MM.1S (cell line): ENCODE data around the gene C1orf198.

Source experiments
- DNase-seq: peaks from one replicate; pipeline ENCODE4 v3.0.0-alpha.2; 2015
- H2AFZ ChIP-seq: fragments of 300-600 bp; sonication (generic); 2 replicates; pipeline ENCODE4 v1.6.0; 2016; ENCODE audit warnings: antibody characterized with exemption, low read length
- H3F3A ChIP-seq: fragments of 300-600 bp; sonication (generic); 2 replicates; pipeline ENCODE4 v1.6.1; 2016; ENCODE audit warnings: mild to moderate bottlenecking, antibody characterized with exemption, low read length, moderate library complexity, mixed read lengths; ENCODE audit not compliant: insufficient read depth
- H3K27ac ChIP-seq: fragments of 300-600 bp; sonication (generic); 2 replicates; pipeline ENCODE4 v1.5.1; 2016; ENCODE audit warnings: mild to moderate bottlenecking, low read length
- H3K27me3 ChIP-seq: fragments of 300-600 bp; sonication (generic); replicated peaks from 2 replicates; pipeline ENCODE4 v1.6.0; 2016; ENCODE audit warnings: low read length; ENCODE audit not compliant: insufficient read depth
- H3K36me3 ChIP-seq: fragments of 300-600 bp; sonication (generic); replicated peaks from 2 replicates; pipeline ENCODE4 v1.6.1; 2016; ENCODE audit warnings: mild to moderate bottlenecking, low read length, mixed read lengths; ENCODE audit not compliant: insufficient read depth
- H3K4me1 ChIP-seq: fragments of 300-600 bp; sonication (generic); 2 replicates; pipeline ENCODE4 v1.6.1; 2016; ENCODE audit warnings: low read length, mixed read lengths
- H3K4me2 ChIP-seq: fragments of 300-600 bp; sonication (generic); 2 replicates; pipeline ENCODE4 v1.6.0; 2016; ENCODE audit warnings: low read depth, low read length
- H3K4me3 ChIP-seq: fragments of 300-600 bp; sonication (generic); 2 replicates; pipeline ENCODE4 v1.5.1; 2016; ENCODE audit warnings: low read length, mixed read lengths
- H3K79me2 ChIP-seq: fragments of 300-600 bp; sonication (generic); 2 replicates; pipeline ENCODE4 v1.6.1; 2016; ENCODE audit warnings: mixed run types, low read length, mixed read lengths
- H3K9ac ChIP-seq: fragments of 300-600 bp; sonication (generic); 2 replicates; pipeline ENCODE4 v1.6.1; 2016; ENCODE audit warnings: low read length, mixed read lengths
- H3K9me2 ChIP-seq: fragments of 300-600 bp; sonication (generic); replicated peaks from 2 replicates; pipeline ENCODE4 v1.6.1; 2016; ENCODE audit warnings: mild to moderate bottlenecking, low read length, mixed read lengths; ENCODE audit not compliant: insufficient read depth
- H3K9me3 ChIP-seq: fragments of 300-600 bp; sonication (generic); replicated peaks from 2 replicates; pipeline ENCODE4 v1.6.1; 2016; ENCODE audit warnings: mild to moderate bottlenecking, low read length, mixed read lengths; ENCODE audit not compliant: insufficient read depth
- H4K20me1 ChIP-seq: fragments of 300-600 bp; sonication (generic); 2 replicates; pipeline ENCODE4 v1.6.1; 2016; ENCODE audit warnings: mild to moderate bottlenecking, low read length, moderate library complexity, mixed read lengths; ENCODE audit not compliant: insufficient read depth
- CTCF ChIP-seq: fragments of 300-600 bp; sonication (generic); IDR thresholded peaks from 2 replicates; pipeline ENCODE4 v1.5.1; 2016; ENCODE audit warnings: antibody characterized with exemption, low read length, mixed read lengths
- EZH2 ChIP-seq: fragments of 300-600 bp; sonication (generic); optimal IDR thresholded peaks from 2 replicates; pipeline ENCODE3; 2017; ENCODE audit warnings: low read depth, mild to moderate bottlenecking, antibody characterized with exemption, low read length, mixed read lengths
- EZH2phosphoT487 ChIP-seq: fragments of 300-600 bp; sonication (generic); IDR thresholded peaks from 2 replicates; pipeline ENCODE4 v1.6.1; 2018; ENCODE audit warnings: antibody characterized with exemption, low read length

C1orf198 gene

GRCh38 chr1:230894032-230894431 lies 25.7 kb upstream of the C1orf198 start:
- H3K4me3 ChIP-seq: no peak overlapping the region

GRCh38 chr1:230892018-230892491 lies 23.7 kb upstream of the C1orf198 start:
- no peaks in the 10 kb centered on the region for H3K4me1 ChIP-seq
- no peak overlapping the region for H2AFZ ChIP-seq
- H3K36me3 ChIP-seq: no peaks in the 10 kb centered on the region
- no peaks in the 10 kb centered on the region for H3F3A ChIP-seq
- H3K27me3 ChIP-seq: no peaks in the 10 kb centered on the region
- H3K27ac ChIP-seq: no peak overlapping the region
- H3K79me2 ChIP-seq: no peaks in the 10 kb centered on the region
- no peak overlapping the region for H3K4me2 ChIP-seq
- no peak overlapping the region for H3K9ac ChIP-seq
- no peak overlapping the region for H3K4me3 ChIP-seq
- no peaks in the 10 kb centered on the region for H3K9me3 ChIP-seq
- no peak for TF ChIP-seq CTCF
- no peak for TF ChIP-seq EZH2
- no peak for TF ChIP-seq EZH2phosphoT487
- no peak for DNase-seq
- no peaks in the 10 kb centered on the region for H3K9me2 ChIP-seq
- no peaks in the 10 kb centered on the region for H4K20me1 ChIP-seq

More at GRCh38 chr1:230894032-230894431, 25.7 kb upstream of the C1orf198 start:
- DNase-seq: no peak
- Histone ChIP-seq H3K4me2 (no peak overlapping the region), H3F3A (no peaks in the 10 kb centered on the region), H3K4me1 (no peaks in the 10 kb centered on the region), H3K27me3 (no peaks in the 10 kb centered on the region), H3K27ac (no peak overlapping the region), H3K9me3 (no peaks in the 10 kb centered on the region), H3K79me2 (no peaks in the 10 kb centered on the region), H3K9ac (no peak overlapping the region), H3K36me3 (no peaks in the 10 kb centered on the region), H4K20me1 (no peaks in the 10 kb centered on the region), H3K9me2 (no peaks in the 10 kb centered on the region), H2AFZ (no peak overlapping the region)
- TF ChIP-seq EZH2 (no peak), EZH2phosphoT487 (no peak), CTCF (no peak)

GRCh38 chr1:230891413-230891812 lies 23.1 kb upstream of the C1orf198 start:
- H4K20me1 ChIP-seq: no peaks in the 10 kb centered on the region
- no peaks in the 10 kb centered on the region for H3K9me3 ChIP-seq
- no peak overlapping the region for H3K9ac ChIP-seq
- no peak overlapping the region for H3K4me2 ChIP-seq
- H3K27ac ChIP-seq: no peak overlapping the region
- no peaks in the 10 kb centered on the region for H3K9me2 ChIP-seq
- H3K4me1 ChIP-seq: no peaks in the 10 kb centered on the region
- H3K79me2 ChIP-seq: no peaks in the 10 kb centered on the region
- H3K27me3 ChIP-seq: no peaks in the 10 kb centered on the region
- no peaks in the 10 kb centered on the region for H3K36me3 ChIP-seq
- no peak for TF ChIP-seq EZH2phosphoT487
- no peak for TF ChIP-seq CTCF
- TF ChIP-seq EZH2: no peak
- no peak overlapping the region for H3K4me3 ChIP-seq
- no peaks in the 10 kb centered on the region for H3F3A ChIP-seq
- no peak overlapping the region for H2AFZ ChIP-seq
- DNase-seq: no peak
